ENCODE measurements around the gene CHMP4B.

CHMP4B gene

GRCh38 chr20:33878583-33878982, 67.4 kb downstream of the CHMP4B start:
- Histone ChIP-seq H3K36me3 (ENCODE audit: control insufficient read depth, insufficient read depth, low read length) (no peaks in the 10 kb centered on the region), H3K9ac (ENCODE audit: low read length) (no peak overlapping the region), H3K4me3 (ENCODE audit: low read length) (no peak overlapping the region), H3K27me3 (ENCODE audit: control insufficient read depth, insufficient read depth, low read length) (no peaks in the 10 kb centered on the region), H3K9me3 (ENCODE audit: control insufficient read depth, low read length) (no peaks in the 10 kb centered on the region), H3K4me1 (ENCODE audit: control insufficient read depth, insufficient read depth, low read length) (no peaks in the 10 kb centered on the region)

- H3K9ac ChIP-seq (ENCODE audit: low read length) = no peak overlapping the region
- no peaks in the 10 kb centered on the region for H3K9me3 ChIP-seq (ENCODE audit: control insufficient read depth, low read length)
- no peaks in the 10 kb centered on the region for H3K4me1 ChIP-seq (ENCODE audit: control insufficient read depth, insufficient read depth, low read length)
- no peaks in the 10 kb centered on the region for H3K36me3 ChIP-seq (ENCODE audit: control insufficient read depth, insufficient read depth, low read length)
- no peaks in the 10 kb centered on the region for H3K27me3 ChIP-seq (ENCODE audit: control insufficient read depth, insufficient read depth, low read length)
- H3K4me3 ChIP-seq (ENCODE audit: low read length) = no peak overlapping the region
Observed at GRCh38 chr20:33880396-33880795, 69.2 kb downstream of the CHMP4B start.

GRCh38 chr20:33881989-33882388, 70.8 kb downstream of the CHMP4B start:
- no peak overlapping the region for H3K4me3 ChIP-seq (ENCODE audit: low read length)
- H3K4me1 ChIP-seq (ENCODE audit: control insufficient read depth, insufficient read depth, low read length) = no peaks in the 10 kb centered on the region
- H3K9ac ChIP-seq (ENCODE audit: low read length) = no peak overlapping the region
- no peaks in the 10 kb centered on the region for H3K36me3 ChIP-seq (ENCODE audit: control insufficient read depth, insufficient read depth, low read length)
- H3K27me3 ChIP-seq (ENCODE audit: control insufficient read depth, insufficient read depth, low read length) = no peaks in the 10 kb centered on the region
- H3K9me3 ChIP-seq (ENCODE audit: control insufficient read depth, low read length) = no peaks in the 10 kb centered on the region

- H3K27me3 ChIP-seq (ENCODE audit: control insufficient read depth, insufficient read depth, low read length) = no peaks in the 10 kb centered on the region
- H3K4me3 ChIP-seq (ENCODE audit: low read length) = no peak overlapping the region
- H3K36me3 ChIP-seq (ENCODE audit: control insufficient read depth, insufficient read depth, low read length) = no peaks in the 10 kb centered on the region
- no peak overlapping the region for H3K9ac ChIP-seq (ENCODE audit: low read length)
- H3K4me1 ChIP-seq (ENCODE audit: control insufficient read depth, insufficient read depth, low read length) = no peaks in the 10 kb centered on the region
- H3K9me3 ChIP-seq (ENCODE audit: control insufficient read depth, low read length) = no peaks in the 10 kb centered on the region
Observed at GRCh38 chr20:33882481-33882880, 71.3 kb downstream of the CHMP4B start.

- no peak overlapping the region for H3K9ac ChIP-seq (ENCODE audit: low read length)
- no peak overlapping the region for H3K4me3 ChIP-seq (ENCODE audit: low read length)
- H3K27me3 ChIP-seq (ENCODE audit: control insufficient read depth, insufficient read depth, low read length) = no peaks in the 10 kb centered on the region
- no peaks in the 10 kb centered on the region for H3K36me3 ChIP-seq (ENCODE audit: control insufficient read depth, insufficient read depth, low read length)
- H3K9me3 ChIP-seq (ENCODE audit: control insufficient read depth, low read length) = no peaks in the 10 kb centered on the region
- no peaks in the 10 kb centered on the region for H3K4me1 ChIP-seq (ENCODE audit: control insufficient read depth, insufficient read depth, low read length)
Observed at GRCh38 chr20:33883164-33883563, 72.0 kb downstream of the CHMP4B start.

GRCh38 chr20:33884633-33885032, 73.5 kb downstream of the CHMP4B start:
- H3K4me3 ChIP-seq (ENCODE audit: low read length) = no peak overlapping the region
- H3K36me3 ChIP-seq (ENCODE audit: control insufficient read depth, insufficient read depth, low read length) = no peaks in the 10 kb centered on the region
- H3K27me3 ChIP-seq (ENCODE audit: control insufficient read depth, insufficient read depth, low read length) = no peaks in the 10 kb centered on the region
- no peaks in the 10 kb centered on the region for H3K4me1 ChIP-seq (ENCODE audit: control insufficient read depth, insufficient read depth, low read length)
- no peak overlapping the region for H3K9ac ChIP-seq (ENCODE audit: low read length)
- H3K9me3 ChIP-seq (ENCODE audit: control insufficient read depth, low read length) = no peaks in the 10 kb centered on the region

- Histone ChIP-seq H3K9me3 (ENCODE audit: control insufficient read depth, low read length) (no peaks in the 10 kb centered on the region), H3K27me3 (ENCODE audit: control insufficient read depth, insufficient read depth, low read length) (no peaks in the 10 kb centered on the region), H3K9ac (ENCODE audit: low read length) (no peak overlapping the region), H3K4me3 (ENCODE audit: low read length) (no peak overlapping the region), H3K36me3 (ENCODE audit: control insufficient read depth, insufficient read depth, low read length) (no peaks in the 10 kb centered on the region), H3K4me1 (ENCODE audit: control insufficient read depth, insufficient read depth, low read length) (no peaks in the 10 kb centered on the region)
Observed at GRCh38 chr20:33889312-33889711, 78.2 kb downstream of the CHMP4B start.

- Histone ChIP-seq H3K36me3 (ENCODE audit: control insufficient read depth, insufficient read depth, low read length) (no peaks in the 10 kb centered on the region), H3K9me3 (ENCODE audit: control insufficient read depth, low read length) (no peaks in the 10 kb centered on the region), H3K27me3 (ENCODE audit: control insufficient read depth, insufficient read depth, low read length) (no peaks in the 10 kb centered on the region), H3K4me3 (ENCODE audit: low read length) (no peak overlapping the region), H3K9ac (ENCODE audit: low read length) (no peak overlapping the region), H3K4me1 (ENCODE audit: control insufficient read depth, insufficient read depth, low read length) (no peaks in the 10 kb centered on the region)
Observed at GRCh38 chr20:33890557-33890956, 79.4 kb downstream of the CHMP4B start.

- Histone ChIP-seq H3K4me1 (ENCODE audit: control insufficient read depth, insufficient read depth, low read length) (no peaks in the 10 kb centered on the region), H3K9ac (ENCODE audit: low read length) (no peak overlapping the region), H3K4me3 (ENCODE audit: low read length) (no peak overlapping the region), H3K9me3 (ENCODE audit: control insufficient read depth, low read length) (no peaks in the 10 kb centered on the region), H3K27me3 (ENCODE audit: control insufficient read depth, insufficient read depth, low read length) (no peaks in the 10 kb centered on the region), H3K36me3 (ENCODE audit: control insufficient read depth, insufficient read depth, low read length) (no peaks in the 10 kb centered on the region)
Observed at GRCh38 chr20:33893314-33893713, 82.2 kb downstream of the CHMP4B start.

- no peaks in the 10 kb centered on the region for H3K36me3 ChIP-seq (ENCODE audit: control insufficient read depth, insufficient read depth, low read length)
- no peaks in the 10 kb centered on the region for H3K4me1 ChIP-seq (ENCODE audit: control insufficient read depth, insufficient read depth, low read length)
- no peak overlapping the region for H3K4me3 ChIP-seq (ENCODE audit: low read length)
- H3K9me3 ChIP-seq (ENCODE audit: control insufficient read depth, low read length) = no peaks in the 10 kb centered on the region
- H3K27me3 ChIP-seq (ENCODE audit: control insufficient read depth, insufficient read depth, low read length) = no peaks in the 10 kb centered on the region
- H3K9ac ChIP-seq (ENCODE audit: low read length) = no peak overlapping the region
Observed at GRCh38 chr20:33894798-33895197, 83.7 kb downstream of the CHMP4B start.

- H3K4me3 ChIP-seq (ENCODE audit: low read length) = no peak overlapping the region
- no peak overlapping the region for H3K9ac ChIP-seq (ENCODE audit: low read length)
- no peaks in the 10 kb centered on the region for H3K27me3 ChIP-seq (ENCODE audit: control insufficient read depth, insufficient read depth, low read length)
- no peaks in the 10 kb centered on the region for H3K4me1 ChIP-seq (ENCODE audit: control insufficient read depth, insufficient read depth, low read length)
- no peaks in the 10 kb centered on the region for H3K36me3 ChIP-seq (ENCODE audit: control insufficient read depth, insufficient read depth, low read length)
- H3K9me3 ChIP-seq (ENCODE audit: control insufficient read depth, low read length) = no peaks in the 10 kb centered on the region
Observed at GRCh38 chr20:33896509-33896908, 85.4 kb downstream of the CHMP4B start.

- Histone ChIP-seq H3K27me3 (ENCODE audit: control insufficient read depth, insufficient read depth, low read length) (no peaks in the 10 kb centered on the region), H3K9ac (ENCODE audit: low read length) (no peak overlapping the region), H3K4me3 (ENCODE audit: low read length) (no peak overlapping the region), H3K9me3 (ENCODE audit: control insufficient read depth, low read length) (no peaks in the 10 kb centered on the region), H3K4me1 (ENCODE audit: control insufficient read depth, insufficient read depth, low read length) (no peaks in the 10 kb centered on the region), H3K36me3 (ENCODE audit: control insufficient read depth, insufficient read depth, low read length) (no peaks in the 10 kb centered on the region)
Observed at GRCh38 chr20:33897313-33897912, 86.3 kb downstream of the CHMP4B start.

GRCh38 chr20:33899106-33899505, 88.0 kb downstream of the CHMP4B start:
- no peaks in the 10 kb centered on the region for H3K9me3 ChIP-seq (ENCODE audit: control insufficient read depth, low read length)
- no peak overlapping the region for H3K4me3 ChIP-seq (ENCODE audit: low read length)
- H3K4me1 ChIP-seq (ENCODE audit: control insufficient read depth, insufficient read depth, low read length) = no peaks in the 10 kb centered on the region
- H3K36me3 ChIP-seq (ENCODE audit: control insufficient read depth, insufficient read depth, low read length) = no peaks in the 10 kb centered on the region
- H3K9ac ChIP-seq (ENCODE audit: low read length) = no peak overlapping the region
- H3K27me3 ChIP-seq (ENCODE audit: control insufficient read depth, insufficient read depth, low read length) = no peaks in the 10 kb centered on the region

All from mucosa of stomach (tissue), 1 donor.